ENCODE measurements around the gene CYBB.
A peak's percentile ranks its signal among the peaks of the same experiment; 100 is the strongest.

CYBB gene

DNA sequence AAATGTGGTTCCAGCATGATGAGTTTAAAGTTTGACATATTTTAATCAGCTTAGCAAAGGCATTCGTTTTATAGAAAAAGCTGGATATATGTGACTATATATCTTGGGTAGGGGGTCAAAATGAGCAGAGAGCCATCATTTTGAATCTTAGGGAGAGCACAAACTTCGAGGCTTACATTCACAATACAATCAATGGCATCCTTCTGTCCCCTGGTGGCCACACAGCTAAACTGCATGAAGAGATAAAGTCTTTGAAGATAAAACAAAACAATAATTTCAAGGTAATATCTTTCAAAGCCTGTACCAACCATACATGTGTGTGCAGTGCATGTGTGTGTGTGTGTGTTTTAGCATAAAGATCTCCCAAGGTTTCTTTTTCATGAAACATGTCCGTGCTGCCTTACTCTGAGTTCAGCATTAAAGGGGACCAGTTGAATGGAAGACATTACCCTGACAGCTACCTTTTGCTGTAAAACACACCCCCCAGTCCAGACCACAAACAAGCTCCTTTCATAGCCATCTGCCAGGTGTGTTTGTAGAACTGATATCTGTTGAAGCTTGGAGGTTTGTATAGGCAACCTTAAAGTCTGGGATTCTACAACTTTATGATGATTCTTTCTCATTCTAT lies 45.5 kb downstream of the CYBB start:
- no peak overlapping the region for H3K4me3 ChIP-seq (ENCODE audit: low read depth, low read length)
- DNase-seq (ENCODE audit: low read depth) = no peak
- TF ChIP-seq, protein P1, sequence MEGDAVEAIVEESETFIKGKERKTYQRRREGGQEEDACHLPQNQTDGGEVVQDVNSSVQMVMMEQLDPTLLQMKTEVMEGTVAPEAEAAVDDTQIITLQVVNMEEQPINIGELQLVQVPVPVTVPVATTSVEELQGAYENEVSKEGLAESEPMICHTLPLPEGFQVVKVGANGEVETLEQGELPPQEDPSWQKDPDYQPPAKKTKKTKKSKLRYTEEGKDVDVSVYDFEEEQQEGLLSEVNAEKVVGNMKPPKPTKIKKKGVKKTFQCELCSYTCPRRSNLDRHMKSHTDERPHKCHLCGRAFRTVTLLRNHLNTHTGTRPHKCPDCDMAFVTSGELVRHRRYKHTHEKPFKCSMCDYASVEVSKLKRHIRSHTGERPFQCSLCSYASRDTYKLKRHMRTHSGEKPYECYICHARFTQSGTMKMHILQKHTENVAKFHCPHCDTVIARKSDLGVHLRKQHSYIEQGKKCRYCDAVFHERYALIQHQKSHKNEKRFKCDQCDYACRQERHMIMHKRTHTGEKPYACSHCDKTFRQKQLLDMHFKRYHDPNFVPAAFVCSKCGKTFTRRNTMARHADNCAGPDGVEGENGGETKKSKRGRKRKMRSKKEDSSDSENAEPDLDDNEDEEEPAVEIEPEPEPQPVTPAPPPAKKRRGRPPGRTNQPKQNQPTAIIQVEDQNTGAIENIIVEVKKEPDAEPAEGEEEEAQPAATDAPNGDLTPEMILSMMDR (IDR thresholded peaks at IDR 0.05; ENCODE audit: low read depth, low read length, missing control alignments) = peak; percentile 85

DNA sequence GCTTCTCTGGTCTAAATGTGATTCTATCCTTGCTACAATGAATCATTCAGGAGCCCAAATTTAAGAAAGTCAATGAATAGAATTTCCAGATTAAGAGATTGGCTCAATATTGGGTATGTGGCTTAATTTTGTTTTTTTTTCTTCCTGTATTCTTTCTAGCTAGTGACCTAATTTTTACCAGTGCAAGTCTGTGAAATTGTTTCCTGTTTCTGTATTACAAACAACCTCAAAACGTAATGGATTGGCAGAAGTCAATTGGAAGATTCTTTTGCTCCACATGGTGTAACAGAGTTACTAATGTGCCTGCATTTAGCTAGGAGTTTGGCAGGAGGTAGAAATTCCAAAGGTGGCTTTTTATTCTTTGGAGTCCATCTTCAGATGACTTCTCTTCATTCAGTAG lies 49.9 kb downstream of the CYBB start:
- H3K4me3 ChIP-seq (ENCODE audit: low read depth, low read length) = no peak overlapping the region
- no peak for DNase-seq (ENCODE audit: low read depth)
- TF ChIP-seq, protein P1 (IDR thresholded peaks at IDR 0.05; ENCODE audit: low read depth, low read length, missing control alignments) = no peak

DNA sequence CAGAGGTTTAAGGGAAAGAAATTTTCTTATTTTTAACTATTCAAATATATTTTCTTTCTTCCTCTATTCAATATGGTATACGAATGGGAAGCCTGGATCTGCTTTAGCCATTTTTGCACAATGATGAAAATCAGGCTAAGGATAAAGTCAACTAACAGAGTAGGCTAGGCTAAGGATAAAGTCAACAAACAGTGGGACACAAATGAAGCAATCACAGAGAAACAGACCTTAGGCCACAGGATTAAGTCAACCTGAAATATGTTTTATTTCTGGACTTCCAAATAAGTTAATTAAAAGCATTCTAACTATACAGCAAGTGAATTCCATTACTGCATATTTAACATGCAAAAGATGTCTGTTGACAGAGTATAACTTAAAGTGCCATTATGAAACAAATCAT lies 50.5 kb downstream of the CYBB start:
- no peak for DNase-seq (ENCODE audit: low read depth)
- H3K4me3 ChIP-seq (ENCODE audit: low read depth, low read length) = no peak overlapping the region
- TF ChIP-seq, protein P1 (IDR thresholded peaks at IDR 0.05; ENCODE audit: low read depth, low read length, missing control alignments) = no peak

DNA sequence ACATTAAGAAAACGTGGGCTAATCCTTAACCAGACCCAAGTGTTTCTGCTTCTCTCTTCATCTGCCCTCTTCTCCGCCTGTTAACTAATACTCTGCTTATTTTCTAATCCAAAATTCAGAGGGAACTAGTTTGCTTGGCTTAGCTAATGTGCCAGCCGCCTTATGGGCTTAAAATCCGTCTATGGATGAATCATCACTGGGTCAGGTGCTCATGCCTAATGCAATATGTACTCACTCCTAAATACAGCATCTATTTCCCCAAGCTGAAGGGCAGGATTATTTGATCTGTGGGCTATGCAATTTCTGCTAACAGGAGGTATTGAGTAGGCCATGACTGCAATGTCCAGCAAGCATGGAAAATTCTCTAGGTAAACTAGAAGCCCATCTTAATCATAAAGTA lies 55.1 kb downstream of the CYBB start:
- TF ChIP-seq, protein P1 (IDR thresholded peaks at IDR 0.05; ENCODE audit: low read depth, low read length, missing control alignments) = no peak
- H3K4me3 ChIP-seq (ENCODE audit: low read depth, low read length) = no peak overlapping the region
- DNase-seq (ENCODE audit: low read depth) = no peak

DNA sequence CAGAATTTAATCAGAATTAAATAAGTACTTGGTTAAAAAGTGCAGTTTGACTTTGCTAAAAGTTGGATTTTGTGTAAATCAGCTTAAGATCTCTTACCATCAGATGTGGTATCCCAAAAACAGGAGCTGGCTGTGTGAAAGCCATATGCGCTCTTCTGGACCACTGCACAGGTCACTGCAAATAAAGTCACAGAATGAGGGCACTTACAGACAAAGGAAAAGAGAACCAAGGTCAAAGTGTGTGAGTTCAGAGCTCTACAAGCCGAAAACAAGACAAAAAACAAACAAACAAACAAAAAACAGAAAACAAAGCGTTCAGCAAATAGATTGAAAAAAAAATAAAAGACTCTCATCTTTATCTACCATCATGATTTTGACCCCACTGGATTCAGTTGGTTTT lies 61.1 kb downstream of the CYBB start:
- no peak overlapping the region for H3K4me3 ChIP-seq (ENCODE audit: low read depth, low read length)
- DNase-seq (ENCODE audit: low read depth) = no peak
- TF ChIP-seq, protein P1 (IDR thresholded peaks at IDR 0.05; ENCODE audit: low read depth, low read length, missing control alignments) = no peak

DNA sequence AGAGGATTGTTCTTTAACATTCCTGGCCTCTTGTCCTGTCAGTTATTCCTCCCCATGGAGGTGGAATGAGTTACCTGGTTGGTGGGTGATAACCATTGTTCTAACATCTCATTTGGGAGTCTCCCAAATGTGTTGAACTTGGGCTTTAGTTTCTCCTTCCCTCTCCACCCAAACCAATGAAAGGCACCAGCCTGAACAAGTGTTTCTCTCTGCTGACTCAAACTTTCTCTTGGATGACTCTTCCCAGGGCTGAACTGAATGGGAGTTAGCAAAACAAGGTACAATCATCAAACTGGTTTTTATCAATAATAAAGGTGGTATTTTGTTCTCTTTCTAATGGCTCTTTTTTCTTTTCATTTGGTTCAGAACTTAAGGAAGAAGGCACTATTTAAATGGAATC lies 64.8 kb downstream of the CYBB start:
- DNase-seq (ENCODE audit: low read depth) = no peak
- H3K4me3 ChIP-seq (ENCODE audit: low read depth, low read length) = no peak overlapping the region
- TF ChIP-seq, protein P1 (IDR thresholded peaks at IDR 0.05; ENCODE audit: low read depth, low read length, missing control alignments) = no peak

DNA sequence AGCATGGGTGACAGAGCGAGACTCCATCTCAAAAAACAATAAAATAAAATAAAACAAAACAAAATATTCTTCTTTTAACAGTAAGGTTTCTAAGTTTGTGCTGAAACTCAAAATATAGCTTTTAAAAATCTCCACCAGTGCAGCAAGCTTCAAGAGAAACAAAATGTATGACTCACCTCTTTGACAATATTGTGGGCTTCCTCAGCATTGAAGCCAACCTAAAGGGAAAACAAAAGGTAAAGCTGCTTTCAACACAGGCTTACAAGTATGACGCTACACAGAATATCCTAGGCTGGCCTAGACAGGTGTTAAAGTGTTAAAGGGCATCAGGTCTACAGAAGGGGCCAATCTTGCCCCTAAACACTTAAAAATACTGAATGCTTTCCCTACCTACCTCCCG lies 66.3 kb downstream of the CYBB start:
- TF ChIP-seq, protein P1 (IDR thresholded peaks at IDR 0.05; ENCODE audit: low read depth, low read length, missing control alignments) = no peak
- H3K4me3 ChIP-seq (ENCODE audit: low read depth, low read length) = no peak overlapping the region

More for the DNA sequence above, 66.3 kb downstream of the CYBB start:
- DNase-seq (ENCODE audit: low read depth) = no peak
